Stimulated activated CD4-positive, alpha-beta T cell treated with anti-CD3 and anti-CD28 coated beads, Interleukin-2, amount 100 ng/mL, for 48 hours (primary cell): ENCODE results near the gene NR3C2.

ENCODE experiments used
- DNase-seq, 2 donors: peaks; one replicate each; pipeline ENCODE4 v3.0.0-alpha.2; 2020

NR3C2 gene

GRCh38 chr4:148255344-148255720, 186.9 kb downstream of the NR3C2 start:
- no peak for DNase-seq

- DNase-seq = no peak
Observed at GRCh38 chr4:148254621-148255343, 187.4 kb downstream of the NR3C2 start.

- no peak for DNase-seq
Observed at GRCh38 chr4:148253768-148254167, 188.4 kb downstream of the NR3C2 start.

GRCh38 chr4:148248824-148249223, 193.4 kb downstream of the NR3C2 start:
- no peak for DNase-seq

GRCh38 chr4:148245015-148245414, 197.2 kb downstream of the NR3C2 start:
- no peak for DNase-seq

GRCh38 chr4:148243837-148244236, 198.4 kb downstream of the NR3C2 start:
- DNase-seq = no peak

GRCh38 chr4:148240241-148240640, 202.0 kb downstream of the NR3C2 start:
- DNase-seq = no peak

- no peak for DNase-seq
Observed at GRCh38 chr4:148239494-148239985, 202.7 kb downstream of the NR3C2 start.

- DNase-seq = no peak
Observed at GRCh38 chr4:148238811-148239493, 203.3 kb downstream of the NR3C2 start.

GRCh38 chr4:148238086-148238485, 204.1 kb downstream of the NR3C2 start:
- no peak for DNase-seq

- DNase-seq = no peak
Observed at GRCh38 chr4:148235809-148236208, 206.4 kb downstream of the NR3C2 start.

- DNase-seq = no peak
Observed at GRCh38 chr4:148229798-148230197, 212.4 kb downstream of the NR3C2 start.

- DNase-seq = no peak
Observed at GRCh38 chr4:148229028-148229427, 213.2 kb downstream of the NR3C2 start.

GRCh38 chr4:148227147-148227546, 215.1 kb downstream of the NR3C2 start:
- no peak for DNase-seq

GRCh38 chr4:148226341-148226740, 215.9 kb downstream of the NR3C2 start:
- no peak for DNase-seq

GRCh38 chr4:148225639-148226038, 216.6 kb downstream of the NR3C2 start:
- no peak for DNase-seq

GRCh38 chr4:148224476-148224875, 217.7 kb downstream of the NR3C2 start:
- no peak for DNase-seq

- no peak for DNase-seq
Observed at GRCh38 chr4:148222991-148223660, 219.1 kb downstream of the NR3C2 start.

- peak in 1 of 2 donors; percentile 5 for DNase-seq
Observed at GRCh38 chr4:148216866-148217814, 225.1 kb downstream of the NR3C2 start.

- no peak for DNase-seq
Observed at GRCh38 chr4:148216321-148216720, 225.9 kb downstream of the NR3C2 start.

GRCh38 chr4:148215202-148215601, 227.0 kb downstream of the NR3C2 start:
- DNase-seq = no peak

GRCh38 chr4:148214529-148215166, 227.6 kb downstream of the NR3C2 start:
- DNase-seq = no peak
